ENCODE data around the gene CPXM1. TPM values are rescaled to one million over a fixed set of nuclear protein-coding genes. Genes with fewer than 3 reads are reported as not detected.

CPXM1 gene
- polyA plus RNA-seq, 1 experiment: 9.0 TPM

GRCh38 chr20:2798095-2798805, 2.2 kb downstream of the CPXM1 start:
- peaks cover 41% of the 10 kb centered on the region for H3K27me3 ChIP-seq (ENCODE audit: control insufficient read depth, insufficient read depth, low read length)
- CTCF ChIA-PET: no interaction called here
- POLR2A ChIA-PET: no interaction called here

DNA sequence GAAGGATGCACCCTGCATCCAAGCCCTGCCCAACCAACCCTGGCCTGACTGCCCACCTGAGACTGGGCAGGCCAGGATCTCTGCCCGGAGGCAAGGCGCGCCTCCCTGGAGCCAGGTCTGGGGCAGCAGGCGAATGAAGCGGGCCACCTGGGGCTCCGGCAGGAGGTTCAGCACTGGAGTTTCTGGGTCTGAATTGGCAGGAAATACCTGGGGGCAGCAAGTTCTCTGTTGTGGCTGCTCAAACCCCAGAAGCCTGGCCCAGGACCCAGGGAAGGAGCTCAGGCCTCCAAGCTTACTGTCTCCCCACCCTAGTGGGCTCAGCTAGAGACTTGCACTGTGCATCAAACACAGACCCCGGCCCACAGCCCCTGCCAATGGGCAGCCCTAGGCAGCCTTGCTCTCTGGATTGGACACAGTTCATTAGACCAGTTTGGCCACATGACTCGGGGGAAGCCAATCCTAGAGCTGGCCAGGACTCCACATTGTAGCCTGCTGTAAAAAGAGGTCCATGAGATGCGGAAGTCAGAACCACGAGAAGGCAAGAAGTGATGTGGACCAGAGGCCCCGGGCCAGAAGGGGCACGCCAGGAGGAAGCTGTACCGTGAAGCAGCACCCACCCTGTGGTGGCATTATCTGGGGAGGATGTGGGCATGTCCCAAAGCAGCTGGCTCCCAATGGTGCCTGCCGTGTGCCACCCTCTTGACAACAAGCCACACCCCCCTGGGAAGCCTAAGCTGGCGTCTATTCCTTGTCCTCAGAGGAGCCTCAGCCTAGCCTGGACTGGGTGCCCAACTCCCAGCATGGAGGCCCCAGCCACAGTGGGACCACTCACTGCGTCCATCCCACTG, 3.1 kb downstream of the CPXM1 start:
- DNase-seq (ENCODE audit: low read depth, low spot score): no peak

More at GRCh38 chr20:2798095-2798805, 2.2 kb downstream of the CPXM1 start:
- no peak for DNase-seq (ENCODE audit: low read depth, low spot score)
- no peak overlapping the region for H3K4me3 ChIP-seq (ENCODE audit: low read depth, low read length)
- H3K9me3 ChIP-seq (ENCODE audit: control insufficient read depth, insufficient read depth, low read length): peaks cover 5% of the 10 kb centered on the region
- no peak for TF ChIP-seq CTCF (IDR thresholded peaks at IDR 0.05; ENCODE audit: low read depth, low read length)
- no peak overlapping the region for H3K27ac ChIP-seq (ENCODE audit: low read depth, low read length)

DNA sequence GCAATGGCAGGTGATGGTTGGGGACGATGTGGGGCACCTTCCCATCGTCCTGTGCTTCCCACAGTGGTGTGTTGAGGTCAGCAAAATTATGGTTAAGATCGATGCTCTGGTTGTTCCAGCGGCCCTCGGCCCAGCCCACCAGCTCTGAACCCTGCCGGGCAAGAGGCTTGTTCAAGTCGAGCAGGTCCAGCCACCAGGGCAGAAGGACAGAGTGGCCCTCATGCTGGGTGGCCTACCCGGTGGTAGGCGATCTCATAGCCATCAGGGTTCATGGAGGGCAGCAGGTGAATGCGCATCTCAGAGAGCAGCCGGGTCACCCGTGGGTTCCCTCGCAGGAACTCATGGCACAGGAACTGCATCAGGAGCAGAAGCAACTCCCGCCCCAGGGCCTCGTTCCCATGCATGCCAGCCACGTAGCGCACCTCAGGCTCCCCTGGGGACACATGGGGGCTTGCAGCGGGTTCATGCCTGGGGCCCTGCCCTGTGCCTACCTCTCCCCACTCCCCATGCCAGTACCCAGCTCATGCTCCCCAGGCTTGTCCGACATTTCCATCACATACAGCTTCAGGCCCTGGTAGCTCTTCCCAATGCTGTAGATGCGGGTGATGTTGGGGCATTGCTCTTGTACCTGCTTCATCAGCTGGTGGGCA, 4.3 kb downstream of the CPXM1 start:
- no peak for TF ChIP-seq CTCF (IDR thresholded peaks at IDR 0.05; ENCODE audit: low read depth, low read length)
- CTCF ChIA-PET: no interaction called here
- H3K27ac ChIP-seq (ENCODE audit: low read depth, low read length): no peak overlapping the region
- H3K4me3 ChIP-seq (ENCODE audit: low read depth, low read length): no peak overlapping the region
- POLR2A ChIA-PET: no interaction called here
- DNase-seq (ENCODE audit: low read depth, low spot score): no peak
- peaks cover 1% of the 10 kb centered on the region for H3K9me3 ChIP-seq (ENCODE audit: control insufficient read depth, insufficient read depth, low read length)
- H3K27me3 ChIP-seq (ENCODE audit: control insufficient read depth, insufficient read depth, low read length): peaks cover 30% of the 10 kb centered on the region

More for the DNA sequence above, 3.1 kb downstream of the CPXM1 start:
- H3K27me3 ChIP-seq (ENCODE audit: control insufficient read depth, insufficient read depth, low read length): peaks cover 41% of the 10 kb centered on the region
- peaks cover 5% of the 10 kb centered on the region for H3K9me3 ChIP-seq (ENCODE audit: control insufficient read depth, insufficient read depth, low read length)
- no peak for TF ChIP-seq CTCF (IDR thresholded peaks at IDR 0.05; ENCODE audit: low read depth, low read length)
- ChIA-PET POLR2A (no interaction called here), CTCF (no interaction called here)
- no peak overlapping the region for H3K27ac ChIP-seq (ENCODE audit: low read depth, low read length)
- H3K4me3 ChIP-seq (ENCODE audit: low read depth, low read length): no peak overlapping the region

DNA sequence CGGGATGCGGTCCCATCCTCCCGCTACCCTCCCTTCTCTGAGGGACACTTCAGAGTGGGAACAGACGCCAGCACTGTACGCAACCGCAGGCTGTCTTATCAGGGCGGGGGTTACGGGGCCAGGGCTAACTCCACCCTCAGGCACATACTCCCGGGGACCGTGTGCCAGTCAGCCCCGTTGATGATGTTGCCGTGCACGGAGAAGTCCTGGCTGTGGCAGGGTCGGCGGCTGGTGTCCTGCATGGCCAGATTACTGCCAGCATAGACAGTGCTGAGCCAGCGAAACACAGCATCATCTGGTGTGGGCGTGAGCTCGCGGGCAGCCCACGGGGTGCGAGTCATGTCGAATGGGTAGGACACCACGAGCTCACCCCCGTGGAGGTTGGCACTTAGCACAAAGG, 5.0 kb downstream of the CPXM1 start:
- POLR2A ChIA-PET: interaction anchor here (0.5 kb wide), 1 partner anchor 14 kb away, joined by 5 read pairs; no protein-coding TSS in a partner anchor
- Histone ChIP-seq H3K27me3 (ENCODE audit: control insufficient read depth, insufficient read depth, low read length) (peaks cover 23% of the 10 kb centered on the region), H3K27ac (ENCODE audit: low read depth, low read length) (no peak overlapping the region), H3K4me3 (ENCODE audit: low read depth, low read length) (no peak overlapping the region), H3K9me3 (ENCODE audit: control insufficient read depth, insufficient read depth, low read length) (no peaks in the 10 kb centered on the region)
- DNase-seq (ENCODE audit: low read depth, low spot score): no peak
- no peak for TF ChIP-seq CTCF (IDR thresholded peaks at IDR 0.05; ENCODE audit: low read depth, low read length)
- CTCF ChIA-PET: no interaction called here
